Measurements from ENCODE around the gene SERPINA6. TPM values are rescaled to one million over a fixed set of nuclear protein-coding genes. Genes with fewer than 3 reads are reported as not detected.

Gene SERPINA6
- total RNA-seq, 1 experiment from 2014 or later, result not detected

GRCh38 chr14:94366146-94366915, 43.2 kb upstream of the SERPINA6 start, which contains the start of gene SERPINA2:
Gene SERPINA2 (minus strand): TSS chr14:94366698.
- H3K4me1 ChIP-seq (ENCODE audit: low read length), result no peaks in the 10 kb centered on the region
- H3K9me3 ChIP-seq (ENCODE audit: low read length), result no peaks in the 10 kb centered on the region
- no peak within 1 kb of the TSS for H3K27ac ChIP-seq (ENCODE audit: low read length)
- no peak within 1 kb of the TSS for H3K9ac ChIP-seq (ENCODE audit: low read length)
- no peaks in the 10 kb centered on the region for H3K9me2 ChIP-seq (replicated peaks; ENCODE audit: insufficient read depth, low read length)
- H4K20me1 ChIP-seq (ENCODE audit: insufficient read depth, low read depth, low read length), result no peaks in the 10 kb centered on the region
- no peak for DNase-seq
- no peaks in the 10 kb centered on the region for H3K27me3 ChIP-seq (ENCODE audit: low read length)
- H2AFZ ChIP-seq (ENCODE audit: low read length), result no peak within 1 kb of the TSS
- no peaks in the 10 kb centered on the region for H3K36me3 ChIP-seq (ENCODE audit: insufficient read depth, low read length)
- no peaks in the 10 kb centered on the region for H3K79me2 ChIP-seq (ENCODE audit: low read length)
- no peak within 1 kb of the TSS for H3K4me2 ChIP-seq (ENCODE audit: low read depth, low read length, poor library complexity, severe bottlenecking)
- H3K4me3 ChIP-seq (ENCODE audit: low read length), result no peak within 1 kb of the TSS

- Histone ChIP-seq H3K4me1 (ENCODE audit: low read length) (no peaks in the 10 kb centered on the region), H3K4me2 (ENCODE audit: low read depth, low read length, poor library complexity, severe bottlenecking) (no peak overlapping the region), H3K9me3 (ENCODE audit: low read length) (no peaks in the 10 kb centered on the region), H3K4me3 (ENCODE audit: low read length) (no peak overlapping the region), H3K9me2 (replicated peaks; ENCODE audit: insufficient read depth, low read length) (no peaks in the 10 kb centered on the region), H4K20me1 (ENCODE audit: insufficient read depth, low read depth, low read length) (no peaks in the 10 kb centered on the region), H3K79me2 (ENCODE audit: low read length) (no peaks in the 10 kb centered on the region), H3K36me3 (ENCODE audit: insufficient read depth, low read length) (no peaks in the 10 kb centered on the region), H2AFZ (ENCODE audit: low read length) (no peak overlapping the region), H3K9ac (ENCODE audit: low read length) (no peak overlapping the region), H3K27ac (ENCODE audit: low read length) (no peak overlapping the region), H3K27me3 (ENCODE audit: low read length) (no peaks in the 10 kb centered on the region)
- no peak for DNase-seq
Observed at GRCh38 chr14:94365624-94366023, 42.5 kb upstream of the SERPINA6 start.

GRCh38 chr14:94364964-94365363, 41.8 kb upstream of the SERPINA6 start:
- Histone ChIP-seq H3K36me3 (ENCODE audit: insufficient read depth, low read length) (no peaks in the 10 kb centered on the region), H3K9ac (ENCODE audit: low read length) (no peak overlapping the region), H3K79me2 (ENCODE audit: low read length) (no peaks in the 10 kb centered on the region), H3K4me3 (ENCODE audit: low read length) (no peak overlapping the region), H3K4me2 (ENCODE audit: low read depth, low read length, poor library complexity, severe bottlenecking) (no peak overlapping the region), H3K4me1 (ENCODE audit: low read length) (no peaks in the 10 kb centered on the region), H3K27me3 (ENCODE audit: low read length) (no peaks in the 10 kb centered on the region), H3K27ac (ENCODE audit: low read length) (no peak overlapping the region), H2AFZ (ENCODE audit: low read length) (no peak overlapping the region), H3K9me3 (ENCODE audit: low read length) (no peaks in the 10 kb centered on the region), H3K9me2 (replicated peaks; ENCODE audit: insufficient read depth, low read length) (no peaks in the 10 kb centered on the region), H4K20me1 (ENCODE audit: insufficient read depth, low read depth, low read length) (no peaks in the 10 kb centered on the region)
- DNase-seq, result no peak

- no peak overlapping the region for H3K9ac ChIP-seq (ENCODE audit: low read length)
- no peak overlapping the region for H2AFZ ChIP-seq (ENCODE audit: low read length)
- H3K9me3 ChIP-seq (ENCODE audit: low read length), result no peaks in the 10 kb centered on the region
Observed at GRCh38 chr14:94364037-94364436, 40.9 kb upstream of the SERPINA6 start.

GRCh38 chr14:94363151-94363624, 40.1 kb upstream of the SERPINA6 start:
- no peak overlapping the region for H3K9ac ChIP-seq (ENCODE audit: low read length)
- no peaks in the 10 kb centered on the region for H3K27me3 ChIP-seq (ENCODE audit: low read length)
- no peak overlapping the region for H3K4me2 ChIP-seq (ENCODE audit: low read depth, low read length, poor library complexity, severe bottlenecking)
- no peaks in the 10 kb centered on the region for H4K20me1 ChIP-seq (ENCODE audit: insufficient read depth, low read depth, low read length)
- no peak overlapping the region for H2AFZ ChIP-seq (ENCODE audit: low read length)
- no peaks in the 10 kb centered on the region for H3K9me2 ChIP-seq (replicated peaks; ENCODE audit: insufficient read depth, low read length)
- no peaks in the 10 kb centered on the region for H3K9me3 ChIP-seq (ENCODE audit: low read length)
- no peaks in the 10 kb centered on the region for H3K79me2 ChIP-seq (ENCODE audit: low read length)
- no peak overlapping the region for H3K27ac ChIP-seq (ENCODE audit: low read length)
- no peak for DNase-seq
- no peaks in the 10 kb centered on the region for H3K36me3 ChIP-seq (ENCODE audit: insufficient read depth, low read length)
- no peaks in the 10 kb centered on the region for H3K4me1 ChIP-seq (ENCODE audit: low read length)
- H3K4me3 ChIP-seq (ENCODE audit: low read length), result no peak overlapping the region

More at GRCh38 chr14:94364037-94364436, 40.9 kb upstream of the SERPINA6 start:
- H3K79me2 ChIP-seq (ENCODE audit: low read length), result no peaks in the 10 kb centered on the region
- no peak overlapping the region for H3K27ac ChIP-seq (ENCODE audit: low read length)
- H3K36me3 ChIP-seq (ENCODE audit: insufficient read depth, low read length), result no peaks in the 10 kb centered on the region
- no peaks in the 10 kb centered on the region for H3K27me3 ChIP-seq (ENCODE audit: low read length)
- no peaks in the 10 kb centered on the region for H3K4me1 ChIP-seq (ENCODE audit: low read length)
- no peak for DNase-seq
- H3K4me2 ChIP-seq (ENCODE audit: low read depth, low read length, poor library complexity, severe bottlenecking), result no peak overlapping the region
- H4K20me1 ChIP-seq (ENCODE audit: insufficient read depth, low read depth, low read length), result no peaks in the 10 kb centered on the region
- no peak overlapping the region for H3K4me3 ChIP-seq (ENCODE audit: low read length)
- H3K9me2 ChIP-seq (replicated peaks; ENCODE audit: insufficient read depth, low read length), result no peaks in the 10 kb centered on the region

- no peak for DNase-seq
- no peaks in the 10 kb centered on the region for H3K27me3 ChIP-seq (ENCODE audit: low read length)
- H3K36me3 ChIP-seq (ENCODE audit: insufficient read depth, low read length), result no peaks in the 10 kb centered on the region
- H3K4me3 ChIP-seq (ENCODE audit: low read length), result no peak overlapping the region
- H3K27ac ChIP-seq (ENCODE audit: low read length), result no peak overlapping the region
- H2AFZ ChIP-seq (ENCODE audit: low read length), result no peak overlapping the region
- H3K4me1 ChIP-seq (ENCODE audit: low read length), result no peaks in the 10 kb centered on the region
- H4K20me1 ChIP-seq (ENCODE audit: insufficient read depth, low read depth, low read length), result no peaks in the 10 kb centered on the region
- no peaks in the 10 kb centered on the region for H3K9me2 ChIP-seq (replicated peaks; ENCODE audit: insufficient read depth, low read length)
- H3K9ac ChIP-seq (ENCODE audit: low read length), result no peak overlapping the region
- H3K9me3 ChIP-seq (ENCODE audit: low read length), result no peaks in the 10 kb centered on the region
- H3K79me2 ChIP-seq (ENCODE audit: low read length), result no peaks in the 10 kb centered on the region
- no peak overlapping the region for H3K4me2 ChIP-seq (ENCODE audit: low read depth, low read length, poor library complexity, severe bottlenecking)
Observed at GRCh38 chr14:94362614-94363133, 39.5 kb upstream of the SERPINA6 start.

- H3K27me3 ChIP-seq (ENCODE audit: low read length), result no peaks in the 10 kb centered on the region
- H3K36me3 ChIP-seq (ENCODE audit: insufficient read depth, low read length), result no peaks in the 10 kb centered on the region
- no peak overlapping the region for H3K9ac ChIP-seq (ENCODE audit: low read length)
- DNase-seq, result no peak
- H4K20me1 ChIP-seq (ENCODE audit: insufficient read depth, low read depth, low read length), result no peaks in the 10 kb centered on the region
- H3K79me2 ChIP-seq (ENCODE audit: low read length), result no peaks in the 10 kb centered on the region
- H3K4me2 ChIP-seq (ENCODE audit: low read depth, low read length, poor library complexity, severe bottlenecking), result no peak overlapping the region
- no peak overlapping the region for H3K4me3 ChIP-seq (ENCODE audit: low read length)
- H3K9me3 ChIP-seq (ENCODE audit: low read length), result no peaks in the 10 kb centered on the region
- no peak overlapping the region for H2AFZ ChIP-seq (ENCODE audit: low read length)
- H3K27ac ChIP-seq (ENCODE audit: low read length), result no peak overlapping the region
- H3K4me1 ChIP-seq (ENCODE audit: low read length), result peaks cover 3% of the 10 kb centered on the region; the same call in 1 of the 2 replicates
- H3K9me2 ChIP-seq (replicated peaks; ENCODE audit: insufficient read depth, low read length), result no peaks in the 10 kb centered on the region
Observed at GRCh38 chr14:94361682-94362081, 38.5 kb upstream of the SERPINA6 start.

GRCh38 chr14:94360945-94361565, 37.9 kb upstream of the SERPINA6 start:
- H3K79me2 ChIP-seq (ENCODE audit: low read length), result no peaks in the 10 kb centered on the region
- DNase-seq, result no peak
- no peak overlapping the region for H2AFZ ChIP-seq (ENCODE audit: low read length)
- no peak overlapping the region for H3K4me3 ChIP-seq (ENCODE audit: low read length)
- no peaks in the 10 kb centered on the region for H3K9me2 ChIP-seq (replicated peaks; ENCODE audit: insufficient read depth, low read length)
- no peak overlapping the region for H3K27ac ChIP-seq (ENCODE audit: low read length)
- no peaks in the 10 kb centered on the region for H3K9me3 ChIP-seq (ENCODE audit: low read length)
- no peak overlapping the region for H3K9ac ChIP-seq (ENCODE audit: low read length)
- no peak overlapping the region for H3K4me2 ChIP-seq (ENCODE audit: low read depth, low read length, poor library complexity, severe bottlenecking)
- no peaks in the 10 kb centered on the region for H3K36me3 ChIP-seq (ENCODE audit: insufficient read depth, low read length)
- no peaks in the 10 kb centered on the region for H4K20me1 ChIP-seq (ENCODE audit: insufficient read depth, low read depth, low read length)
- no peaks in the 10 kb centered on the region for H3K27me3 ChIP-seq (ENCODE audit: low read length)
- H3K4me1 ChIP-seq (ENCODE audit: low read length), result peaks cover 3% of the 10 kb centered on the region; the same call in 1 of the 2 replicates

Measured in Karpas-422 (cell line).